HUDEP-2 (cell line): Measurements from ENCODE around the gene THRB.

Source experiments
- DNase-seq, 76 experiments: peaks; one replicate each; lab custom pipeline; 2025; ENCODE audit not compliant: unreplicated experiment in 76 of 76; lab: John Stamatoyannopoulos, UW

THRB gene

GRCh38 chr3:24492971-24493551 lies 1.6 kb downstream of the THRB start:
- no peak for DNase-seq

- no peak for DNase-seq
Measured at GRCh38 chr3:24490151-24490550, 4.5 kb downstream of the THRB start.

DNA sequence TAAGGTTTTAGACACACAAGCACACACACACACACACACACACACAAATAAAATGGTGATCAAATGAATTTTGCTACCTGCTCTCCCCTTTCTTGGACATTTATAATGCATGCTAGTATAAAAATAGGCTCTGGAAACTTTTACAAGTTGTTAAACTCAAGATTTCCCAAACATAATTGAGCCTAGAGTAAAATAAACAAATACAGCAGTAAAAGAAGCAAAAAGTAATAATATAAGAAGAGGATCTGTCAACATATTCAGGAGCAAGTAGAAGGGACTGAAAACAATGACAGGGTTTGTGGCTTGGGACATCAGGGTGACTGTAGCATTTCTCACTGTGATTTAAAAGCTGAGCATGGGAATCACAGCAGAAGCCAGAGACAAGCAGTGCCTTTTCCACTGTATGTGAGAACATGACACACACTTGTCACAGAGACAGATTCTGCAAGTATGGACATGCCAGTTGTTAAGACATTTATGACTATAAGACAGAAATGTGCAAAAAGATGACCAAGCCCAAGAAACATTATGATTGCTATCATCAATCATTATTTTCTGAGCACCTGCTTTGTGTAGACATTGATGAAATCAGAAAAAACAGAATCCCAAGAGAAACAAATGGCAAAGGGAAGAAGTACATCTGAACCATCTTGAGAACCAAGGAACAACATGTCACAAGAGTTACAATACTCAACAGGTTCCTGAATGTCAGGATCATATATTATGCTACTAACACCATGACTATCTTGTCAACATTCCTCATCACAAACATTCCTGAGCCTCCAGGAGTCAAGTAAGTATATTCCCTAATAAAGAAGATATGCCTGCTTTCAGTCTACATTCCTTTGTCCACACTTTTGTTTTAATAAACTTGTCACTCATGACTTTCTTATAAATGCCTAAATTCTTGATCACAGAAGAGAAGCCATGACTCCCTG lies 7.1 kb downstream of the THRB start:
- no peak for DNase-seq

GRCh38 chr3:24485511-24485910 lies 9.1 kb downstream of the THRB start:
- no peak for DNase-seq

DNA sequence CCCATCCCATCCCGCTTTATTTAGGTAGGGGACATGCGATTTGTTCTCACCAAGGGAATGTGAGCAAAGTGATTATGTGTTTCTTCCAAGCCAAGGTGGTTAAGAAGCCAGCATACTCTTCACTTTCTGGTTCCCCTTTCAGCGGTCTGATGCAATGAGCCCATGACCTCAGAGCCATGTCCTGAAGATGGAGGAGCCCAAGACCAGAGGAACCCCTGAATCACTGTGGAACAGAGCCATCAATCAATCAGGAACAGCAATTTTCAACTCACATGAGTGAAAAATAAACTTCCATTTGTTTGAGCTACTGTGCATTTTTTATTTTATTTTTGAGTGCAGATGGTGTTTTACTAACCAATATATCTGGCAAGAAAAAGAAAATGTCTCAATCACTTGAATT lies 10.8 kb downstream of the THRB start:
- DNase-seq: no peak

DNA sequence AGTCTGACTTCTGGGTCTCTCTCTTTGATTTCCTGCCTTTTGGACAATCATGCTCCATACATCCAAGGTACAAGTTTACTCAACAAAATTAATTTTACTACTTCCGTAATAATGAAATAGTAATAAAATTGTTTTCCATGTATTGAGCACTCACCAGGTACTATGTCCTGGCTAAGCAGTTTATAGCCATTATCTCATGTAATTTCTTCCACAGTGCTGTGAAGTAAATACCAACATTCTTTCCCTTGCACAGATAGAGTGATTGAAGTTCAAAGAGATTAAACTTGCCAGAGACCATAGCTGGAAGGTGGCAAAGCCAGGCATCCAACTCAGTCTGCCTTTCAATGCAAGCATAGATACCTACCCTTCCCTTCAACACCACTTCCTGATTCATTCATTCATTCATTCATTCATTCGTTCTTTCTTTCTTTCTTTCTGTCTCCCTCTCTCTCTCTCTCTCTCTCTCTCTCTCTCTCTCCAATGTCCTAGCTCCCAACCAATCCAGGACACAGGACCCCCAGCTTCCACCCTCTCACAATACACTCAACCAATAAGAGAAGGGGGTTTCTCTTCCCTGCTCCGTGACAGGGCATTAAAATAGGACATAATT lies 12.4 kb downstream of the THRB start:
- DNase-seq: no peak

- no peak for DNase-seq
Measured at GRCh38 chr3:24481193-24481592, 13.5 kb downstream of the THRB start.

DNA sequence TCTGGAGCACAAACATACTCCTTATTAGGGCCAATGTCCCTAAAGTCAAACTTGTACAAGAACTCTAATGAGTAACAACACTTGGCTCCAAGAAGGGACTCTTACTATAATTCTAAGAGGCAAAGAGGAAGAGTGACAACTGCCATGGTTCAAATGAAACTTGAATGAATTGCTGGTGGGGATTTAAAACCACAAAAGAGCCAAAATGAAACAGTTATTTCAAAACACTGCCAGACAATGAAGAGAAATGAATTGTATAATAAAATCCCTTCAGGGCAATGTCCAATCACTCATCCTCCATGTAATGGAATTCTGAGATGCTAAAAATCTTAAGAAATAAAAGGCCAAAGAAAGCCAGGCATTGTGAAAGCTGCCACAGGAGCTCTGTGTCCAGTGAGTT lies 14.2 kb downstream of the THRB start:
- no peak for DNase-seq

- DNase-seq: no peak
Measured at GRCh38 chr3:24479816-24480215, 14.8 kb downstream of the THRB start.

GRCh38 chr3:24476871-24477656 lies 17.6 kb downstream of the THRB start:
- no peak for DNase-seq

DNA sequence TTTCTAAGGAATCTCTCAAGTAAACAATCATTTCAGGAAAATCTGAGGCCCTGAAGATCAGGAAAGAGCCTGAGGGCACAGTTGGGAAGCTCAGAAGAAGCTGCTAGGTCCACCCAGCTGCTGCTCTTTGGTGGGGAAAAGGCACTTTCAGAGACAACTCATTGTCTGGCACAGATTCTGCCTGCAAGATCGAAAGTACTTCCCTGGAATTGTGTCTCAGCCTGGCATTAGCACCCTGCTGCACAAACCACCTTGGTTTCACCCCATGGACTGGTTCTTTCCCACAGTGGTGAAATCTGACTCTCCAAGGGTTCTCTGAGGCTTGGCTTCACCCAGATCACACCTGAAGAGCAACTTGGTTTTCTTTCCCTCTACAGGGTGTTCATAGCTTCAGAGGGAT lies 18.7 kb downstream of the THRB start:
- no peak for DNase-seq

DNA sequence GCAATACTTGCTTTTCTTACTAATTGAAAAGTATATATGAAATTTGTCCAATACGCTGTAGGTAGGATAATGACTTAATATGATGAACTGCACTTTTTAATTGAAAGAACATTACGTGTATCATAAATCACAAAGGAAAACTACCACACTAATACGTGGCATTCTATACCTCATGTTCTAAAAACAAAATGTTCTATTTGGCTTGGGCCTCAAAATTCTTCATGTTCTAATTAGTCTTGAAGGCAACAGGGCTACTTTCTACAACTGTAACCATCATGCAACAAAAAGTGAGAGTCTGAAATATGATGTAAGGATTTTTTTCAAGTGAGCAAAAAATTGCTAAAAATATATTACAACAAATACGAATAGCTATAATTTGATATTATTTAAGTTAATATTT lies 19.8 kb downstream of the THRB start:
- DNase-seq: no peak

GRCh38 chr3:24472358-24472757 lies 22.3 kb downstream of the THRB start:
- DNase-seq: no peak

GRCh38 chr3:24471486-24471885 lies 23.2 kb downstream of the THRB start:
- no peak for DNase-seq

GRCh38 chr3:24470277-24470676 lies 24.4 kb downstream of the THRB start:
- no peak for DNase-seq

DNA sequence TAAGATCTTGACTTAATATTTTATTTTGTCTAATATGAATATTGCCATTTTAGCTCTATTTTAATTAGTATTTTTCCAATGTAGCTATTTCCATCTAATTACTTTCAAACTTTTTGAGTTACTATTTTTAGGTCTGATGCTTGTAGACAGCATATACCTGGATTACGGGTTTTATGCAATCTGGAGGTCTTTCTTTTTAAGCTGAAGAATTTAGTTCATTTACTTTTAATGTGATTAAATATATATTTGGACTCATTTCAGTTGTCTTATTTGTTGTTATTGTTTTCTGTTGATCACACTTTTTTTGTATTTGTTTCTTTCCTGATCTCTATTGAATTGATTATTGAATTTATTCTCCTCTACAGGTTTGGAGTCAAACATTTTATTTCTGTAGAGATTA lies 30.3 kb downstream of the THRB start:
- DNase-seq: no peak

DNA sequence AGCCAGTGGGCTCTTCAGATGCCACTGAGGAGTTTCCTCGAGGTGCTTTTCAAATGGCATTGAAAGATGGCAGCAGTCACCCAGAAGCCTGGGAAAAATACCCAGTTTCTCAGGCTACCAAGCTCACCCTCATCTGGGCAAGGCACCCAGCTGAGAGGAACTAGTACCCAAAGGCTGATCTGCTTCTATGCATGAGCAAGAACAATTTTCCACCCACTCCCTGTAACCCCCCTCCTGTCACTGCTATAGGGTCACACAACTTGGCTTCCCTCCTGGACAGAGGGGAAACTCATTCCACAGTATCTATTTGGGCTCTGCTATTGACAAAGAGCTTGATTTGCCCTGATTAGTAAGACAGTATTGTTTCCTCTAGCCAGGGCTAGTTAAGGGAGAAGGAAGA lies 31.9 kb downstream of the THRB start:
- DNase-seq: no peak

- DNase-seq: no peak
Measured at GRCh38 chr3:24460974-24461373, 33.7 kb downstream of the THRB start.

DNA sequence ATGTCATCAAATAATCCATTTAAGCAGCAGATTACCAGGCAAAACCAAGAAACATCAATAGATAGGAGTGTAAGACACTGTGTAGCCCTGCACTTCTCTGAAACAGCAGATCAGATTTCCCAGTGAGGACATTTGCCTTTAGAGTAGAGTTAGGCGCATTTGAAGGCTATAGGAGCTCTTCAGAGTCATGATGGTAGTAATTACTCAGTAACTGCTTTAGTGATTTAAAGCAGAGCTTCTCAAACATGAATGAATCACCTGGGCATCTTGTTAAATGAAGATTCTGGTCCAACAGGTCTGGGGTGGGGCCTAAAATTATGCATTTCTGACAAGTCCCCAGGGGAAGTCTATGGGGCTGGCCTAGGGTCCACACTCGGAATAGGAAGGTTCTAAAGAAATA lies 36.9 kb downstream of the THRB start:
- DNase-seq: no peak

DNA sequence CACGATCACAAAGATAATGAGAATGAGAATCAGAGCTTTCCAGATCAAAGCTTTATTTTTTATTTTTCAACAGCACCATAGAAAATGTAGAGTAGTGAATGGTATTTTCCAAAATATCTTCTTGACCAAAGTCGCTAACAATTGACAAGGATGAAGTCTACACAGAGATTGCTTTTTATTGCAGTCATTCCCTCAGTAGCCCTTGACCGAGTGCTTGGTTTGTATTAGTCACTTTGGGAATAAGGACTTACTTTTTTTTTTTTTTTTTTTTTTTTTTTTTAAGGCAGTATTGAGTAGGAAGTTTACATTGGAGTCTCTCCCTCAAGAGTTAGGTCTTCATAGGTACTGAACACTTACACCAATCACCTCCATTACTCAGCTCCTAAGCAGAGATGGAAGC lies 39.8 kb downstream of the THRB start:
- DNase-seq: no peak

- DNase-seq: no peak
Measured at GRCh38 chr3:24454393-24454792, 40.3 kb downstream of the THRB start.
